Endothelial cell of umbilical vein (primary cell): ENCODE measurements around the gene HEXIM2. TPM values are rescaled to one million over a fixed set of nuclear protein-coding genes. Genes with fewer than 3 reads are reported as not detected.

ENCODE experiments used
- BruUV-seq: library from RNA; stranded (reverse); fragments of 400-500 nt; replicated peaks from 2 replicates; lab custom pipeline; 2021; lab: Mats Ljungman, UMichigan
- CTCF ChIA-PET: fragments of 300-600, 350-600 bp; sonication (Branson Sonifier 250); formaldehyde crosslinking; loops from one replicate; lab custom pipeline; 2021; ENCODE audit warnings: antibody characterized with exemption, inconsistent platforms; lab: Charles Lee
- POLR2A ChIA-PET: fragments of 300-600, 350-600 bp; sonication (Branson Sonifier 250); formaldehyde crosslinking; loops from one replicate; lab custom pipeline; 2021; ENCODE audit warnings: antibody characterized with exemption, inconsistent platforms; lab: Charles Lee
- DNase-seq: peaks from one replicate; pipeline ENCODE4 v3.0.0-alpha.2; 2011; ENCODE audit warnings: low read depth, low spot score
- FAIRE-seq: peaks from 2 replicates; lab custom pipeline; 2011; peaks lifted over from hg19 to GRCh38; lab: Jason Lieb, UNC
- H2AFZ ChIP-seq: 2 replicates; pipeline ENCODE4 v1.6.0; 2012; ENCODE audit warnings: low read depth, low read length, control low read depth, inconsistent platforms
- H3K27ac ChIP-seq: 2 replicates; pipeline ENCODE4 v1.5.1; 2011; ENCODE audit warnings: low read depth, mild to moderate bottlenecking, control low read depth, low read length, moderate library complexity; ENCODE audit not compliant: insufficient read depth
- H3K27me3 ChIP-seq, 2 experiments: 2 replicates each; pipeline versions ENCODE4 v1.6.0 to v1.6.1; 2011; ENCODE audit warnings: low read length in 2 of 2, mixed read lengths in 1 of 2; ENCODE audit not compliant: control insufficient read depth in 2 of 2, insufficient read depth in 2 of 2
- H3K36me3 ChIP-seq, 2 experiments: 2 replicates in 1 of 2; 3 replicates in 1 of 2; pipeline ENCODE4 v1.5.1; 2011; ENCODE audit warnings: low read length in 2 of 2, mild to moderate bottlenecking in 1 of 2, moderate library complexity in 1 of 2; ENCODE audit not compliant: control insufficient read depth in 2 of 2, insufficient read depth in 2 of 2; ENCODE audit errors: extremely low read depth in 1 of 2
- H3K4me1 ChIP-seq: 3 replicates; pipeline ENCODE4 v1.5.1; 2011; ENCODE audit warnings: mild to moderate bottlenecking, low read length; ENCODE audit not compliant: control insufficient read depth, insufficient read depth; ENCODE audit errors: extremely low read depth
- H3K4me2 ChIP-seq: 2 replicates; pipeline ENCODE4 v1.6.1; 2011; ENCODE audit warnings: low read length, control low read depth, mixed read lengths; ENCODE audit not compliant: insufficient read depth
- H3K4me3 ChIP-seq, 3 experiments: fragments of 200-600 bp in 1 of 3; sonication (generic), shearing (Covaris generic) in 1 of 3; replicated peaks in 1 of 3; 2 replicates each; pipeline ENCODE4 v1.5.1; 2011 to 2016; ENCODE audit warnings: control low read depth in 3 of 3, low read length in 3 of 3, mild to moderate bottlenecking in 2 of 3, inconsistent platforms in 1 of 3, low read depth in 1 of 3, moderate library complexity in 1 of 3; ENCODE audit not compliant: insufficient read depth in 1 of 3
- H3K79me2 ChIP-seq: 2 replicates; pipeline ENCODE4 v1.6.0; 2012; ENCODE audit warnings: low read length, inconsistent platforms; ENCODE audit not compliant: control insufficient read depth, insufficient read depth
- H3K9ac ChIP-seq: replicated peaks from 2 replicates; pipeline ENCODE3; 2011; ENCODE audit warnings: low read length, control low read depth; ENCODE audit not compliant: insufficient read depth; ENCODE audit errors: extremely low read depth
- H3K9me1 ChIP-seq: replicated peaks from 3 replicates; pipeline ENCODE4 v1.6.0; 2011; ENCODE audit warnings: mild to moderate bottlenecking, low read length; ENCODE audit not compliant: control insufficient read depth, insufficient read depth; ENCODE audit errors: extremely low read depth
- H3K9me3 ChIP-seq: replicated peaks from 2 replicates; pipeline ENCODE4 v1.5.1; 2012; ENCODE audit warnings: low read length, inconsistent platforms; ENCODE audit not compliant: control insufficient read depth, insufficient read depth
- H4K20me1 ChIP-seq: replicated peaks from 2 replicates; pipeline ENCODE3; 2011; ENCODE audit warnings: mild to moderate bottlenecking, low read length; ENCODE audit not compliant: control insufficient read depth, insufficient read depth; ENCODE audit errors: extremely low read depth
- EZH2 ChIP-seq: IDR thresholded peaks from 2 replicates; pipeline ENCODE4 v1.6.1; 2012; ENCODE audit warnings: borderline replicate concordance, low read depth, mild to moderate bottlenecking, moderate library complexity, low read length, inconsistent platforms; ENCODE audit not compliant: severe bottlenecking
- FOS ChIP-seq: IDR thresholded peaks from 2 replicates; pipeline ENCODE4 v1.6.1; 2011; ENCODE audit warnings: mild to moderate bottlenecking, low read length, moderate library complexity, borderline replicate concordance; ENCODE audit not compliant: insufficient read depth
- GATA2 ChIP-seq: IDR thresholded peaks from 2 replicates; pipeline ENCODE4 v1.7.0; 2011; ENCODE audit warnings: low read depth, mild to moderate bottlenecking, moderate library complexity, mixed read lengths, low read length; ENCODE audit not compliant: insufficient read length, insufficient read depth
- JUN ChIP-seq: IDR thresholded peaks from 2 replicates; pipeline ENCODE4 v1.6.1; 2011; ENCODE audit warnings: borderline replicate concordance, low read depth; ENCODE audit not compliant: insufficient read length, insufficient read depth
- MYC ChIP-seq: IDR thresholded peaks from one replicate; pipeline ENCODE4 v1.6.1; 2011; ENCODE audit warnings: mild to moderate bottlenecking, low read depth, low read length
- POLR2A ChIP-seq: IDR thresholded peaks from 2 replicates; pipeline ENCODE4 v1.6.1; 2012; ENCODE audit warnings: low read depth, mild to moderate bottlenecking, control low read depth, low read length
- POLR2AphosphoS5 ChIP-seq: IDR thresholded peaks from 2 replicates; pipeline ENCODE4 v1.6.1; 2012; ENCODE audit warnings: low read depth, mild to moderate bottlenecking, control low read depth, low read length, moderate library complexity; ENCODE audit not compliant: insufficient read depth
- dilution Hi-C: fragments of 300-500 bp; cut with MboI; formaldehyde crosslinking; loops from one replicate; pipeline ENCODE4 v1.15.0; 2019; ENCODE audit warnings: low sequenced_read_pairs; ENCODE audit not compliant: extremely low pct_ligation_motif_present
- intact Hi-C: fragments of 100-400 bp; cut with micrococcal nuclease; formaldehyde crosslinking; loops from one replicate; pipeline ENCODE4 v1.10.0; 2022
- polyA plus RNA-seq, 4 experiments: library from polyadenylated mRNA; depleted of rRNA in 3 of 4; stranded (reverse) in 3 of 4; unstranded in 1 of 4; fragments of >200 nt; gene quantifications; 2 replicates each; pipeline versions ENCODE4 v1.2.1 to v1.2.3, GENCODE V29; 2011 to 2012; ENCODE audit warnings: missing spikeins in 1 of 4
- total RNA-seq: library from RNA; stranded (reverse); gene quantifications from 2 replicates; pipeline ENCODE4 v1.2.3, GENCODE V29; 2021
- TF ChIP-seq, protein P1 (sequence below): IDR thresholded peaks from 2 replicates; pipeline ENCODE4 v1.6.1; 2011; ENCODE audit not compliant: insufficient read depth, insufficient read length
- TF ChIP-seq, protein P2 (sequence below), 2 donors: IDR thresholded peaks; 1 replicate in 1 of 2; 2 replicates in 1 of 2; pipeline ENCODE4 v1.5.1; 2011; ENCODE audit warnings: low read length in 2 of 2, mild to moderate bottlenecking in 2 of 2, moderate library complexity in 2 of 2, control low read depth in 1 of 2, inconsistent platforms in 1 of 2, low read depth in 1 of 2; ENCODE audit not compliant: insufficient read depth in 1 of 2; ENCODE audit errors: extremely low read depth in 1 of 2

Gene HEXIM2
- total and polyA plus RNA-seq, 2 donors (not counting 3 experiments of a cell fraction or from before 2014, with no cell fraction given) = 2.9 to 3.8 TPM

DNA sequence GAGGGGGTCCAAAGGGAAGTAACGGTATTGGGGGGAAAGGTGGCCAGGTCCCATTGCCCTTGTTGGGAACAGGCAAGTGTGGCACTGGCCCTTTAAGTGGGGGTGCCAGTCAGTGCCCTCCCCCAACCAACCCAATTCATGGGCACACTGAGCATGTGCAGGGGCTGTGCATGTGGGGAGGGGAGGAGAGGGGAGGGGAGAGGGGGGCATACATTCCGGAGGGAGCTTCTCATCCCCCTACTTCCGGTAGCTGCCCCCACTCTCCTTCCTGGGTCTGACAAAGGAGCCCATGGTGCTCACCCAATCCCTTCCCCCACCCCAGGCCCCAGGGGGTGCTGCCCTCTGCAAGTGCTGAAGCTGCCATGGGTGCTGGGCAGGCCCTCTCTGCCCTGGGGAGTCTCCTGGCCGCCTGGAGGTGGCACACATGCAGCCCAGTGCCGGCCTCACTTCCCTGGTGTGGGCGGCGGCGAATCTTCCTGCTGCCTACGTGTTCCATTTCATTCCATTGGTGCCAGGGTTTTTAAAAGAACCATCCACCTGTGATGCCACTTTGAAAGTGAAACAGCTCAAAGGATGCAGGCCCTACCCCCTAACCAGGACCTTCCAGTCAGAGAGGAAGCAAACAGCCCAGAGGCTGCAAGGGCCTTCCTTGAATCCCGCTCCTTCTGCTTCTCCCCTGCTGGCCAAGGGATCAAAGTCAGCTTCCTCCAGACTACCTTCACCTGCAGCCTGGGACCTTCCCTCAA, 11.0 kb downstream of the HEXIM2 start:
- peak overlapping the region; percentile 26 for H2AFZ ChIP-seq
- no peak for TF ChIP-seq POLR2A
- TF ChIP-seq JUN = no peak
- TF ChIP-seq, protein P1, sequence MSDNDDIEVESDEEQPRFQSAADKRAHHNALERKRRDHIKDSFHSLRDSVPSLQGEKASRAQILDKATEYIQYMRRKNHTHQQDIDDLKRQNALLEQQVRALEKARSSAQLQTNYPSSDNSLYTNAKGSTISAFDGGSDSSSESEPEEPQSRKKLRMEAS = no peak
- TF ChIP-seq MYC = no peak
- CTCF ChIA-PET = interaction anchor here (0.9 to 4.1 kb wide), 8 partner anchors 11 to 63 kb away, joined by 3 to 34 read pairs (median 8); partner anchors contain the start of gene ACBD4
- intact Hi-C loops = no loop called here
- no peak overlapping the region for H3K4me3 ChIP-seq
- no TSS peak for BruUV-seq
- H3K9me3 ChIP-seq = no peaks in the 10 kb centered on the region
- no peak for DNase-seq
- H4K20me1 ChIP-seq = no peaks in the 10 kb centered on the region
- dilution Hi-C loops = no loop called here
- no peaks in the 10 kb centered on the region for H3K36me3 ChIP-seq
- no peaks in the 10 kb centered on the region for H3K9me1 ChIP-seq
- H3K27me3 ChIP-seq = no peaks in the 10 kb centered on the region
- POLR2A ChIA-PET = interaction anchor here (2.7 kb wide), 1 partner anchor 24 kb away, joined by 10 read pairs; the partner anchor contains the start of gene HEXIM1
- no peak overlapping the region for H3K27ac ChIP-seq
- no peak overlapping the region for H3K4me2 ChIP-seq
- H3K4me1 ChIP-seq = peaks cover 14% of the 10 kb centered on the region
- no peak overlapping the region for H3K9ac ChIP-seq
- no peaks in the 10 kb centered on the region for H3K79me2 ChIP-seq
- no peak for FAIRE-seq

DNA sequence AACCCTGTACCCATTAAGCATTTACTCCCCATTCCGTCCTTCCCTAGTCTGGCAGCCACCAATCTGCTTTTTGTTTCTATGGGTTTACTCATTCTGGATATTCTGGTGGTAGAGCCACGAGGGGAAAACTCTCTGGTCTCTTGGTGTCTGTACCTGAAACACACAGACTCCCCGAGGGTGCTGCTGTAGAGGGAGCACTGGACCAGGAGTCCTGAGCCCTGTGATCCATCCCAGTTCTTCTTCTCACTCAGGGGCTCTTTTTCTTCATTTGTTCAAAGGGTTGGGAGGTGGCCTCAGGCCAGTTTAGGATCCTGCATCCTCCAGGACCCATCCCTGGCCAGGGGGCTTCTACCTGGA, 14.1 kb downstream of the HEXIM2 start:
- H3K27ac ChIP-seq = no peak overlapping the region
- no TSS peak for BruUV-seq
- no peak for FAIRE-seq

More for the DNA sequence above, 14.1 kb downstream of the HEXIM2 start:
- no peak overlapping the region for H3K4me2 ChIP-seq
- no peaks in the 10 kb centered on the region for H3K27me3 ChIP-seq
- TF ChIP-seq POLR2AphosphoS5 = no peak
- TF ChIP-seq, protein P2, sequence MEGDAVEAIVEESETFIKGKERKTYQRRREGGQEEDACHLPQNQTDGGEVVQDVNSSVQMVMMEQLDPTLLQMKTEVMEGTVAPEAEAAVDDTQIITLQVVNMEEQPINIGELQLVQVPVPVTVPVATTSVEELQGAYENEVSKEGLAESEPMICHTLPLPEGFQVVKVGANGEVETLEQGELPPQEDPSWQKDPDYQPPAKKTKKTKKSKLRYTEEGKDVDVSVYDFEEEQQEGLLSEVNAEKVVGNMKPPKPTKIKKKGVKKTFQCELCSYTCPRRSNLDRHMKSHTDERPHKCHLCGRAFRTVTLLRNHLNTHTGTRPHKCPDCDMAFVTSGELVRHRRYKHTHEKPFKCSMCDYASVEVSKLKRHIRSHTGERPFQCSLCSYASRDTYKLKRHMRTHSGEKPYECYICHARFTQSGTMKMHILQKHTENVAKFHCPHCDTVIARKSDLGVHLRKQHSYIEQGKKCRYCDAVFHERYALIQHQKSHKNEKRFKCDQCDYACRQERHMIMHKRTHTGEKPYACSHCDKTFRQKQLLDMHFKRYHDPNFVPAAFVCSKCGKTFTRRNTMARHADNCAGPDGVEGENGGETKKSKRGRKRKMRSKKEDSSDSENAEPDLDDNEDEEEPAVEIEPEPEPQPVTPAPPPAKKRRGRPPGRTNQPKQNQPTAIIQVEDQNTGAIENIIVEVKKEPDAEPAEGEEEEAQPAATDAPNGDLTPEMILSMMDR (IDR thresholded peaks at IDR 0.05; ENCODE audit: extremely low read depth in 1 of 2, insufficient read depth in 1 of 2, low read depth in 1 of 2, low read length in 2 of 2) = no peak
- TF ChIP-seq GATA2 = no peak
- no peak for TF ChIP-seq POLR2A
- no peak for TF ChIP-seq JUN
- TF ChIP-seq FOS = no peak
- TF ChIP-seq MYC = no peak
- TF ChIP-seq EZH2 = no peak
- TF ChIP-seq, protein P1 = no peak
- no peak overlapping the region for H3K4me3 ChIP-seq
- no peaks in the 10 kb centered on the region for H3K9me3 ChIP-seq
- no peaks in the 10 kb centered on the region for H3K79me2 ChIP-seq
- H3K9ac ChIP-seq = no peak overlapping the region
- CTCF ChIA-PET = interaction anchor here (0.8 to 2.2 kb wide), 6 partner anchors 9 to 59 kb away, joined by 3 to 22 read pairs (median 3); partner anchors contain the start of gene ACBD4
- no peaks in the 10 kb centered on the region for H3K9me1 ChIP-seq
- DNase-seq = no peak
- intact Hi-C loops = no loop called here
- POLR2A ChIA-PET = interaction anchor here (1.0 kb wide), 1 partner anchor 41 kb away, joined by 3 read pairs; no protein-coding TSS in a partner anchor
- H3K36me3 ChIP-seq = no peaks in the 10 kb centered on the region
- H2AFZ ChIP-seq = no peak overlapping the region
- H3K4me1 ChIP-seq = peaks cover 14% of the 10 kb centered on the region
- no peaks in the 10 kb centered on the region for H4K20me1 ChIP-seq
- dilution Hi-C loops = no loop called here
